Parathyroid adenoma (tissue), 2 donors: ENCODE measurements around the gene ARHGAP22.

Experiments used
- H2AFZ ChIP-seq: fragments of 300-600 bp; sonication (generic); one replicate; pipeline ENCODE4 v1.7.0; 2017; ENCODE audit warnings: antibody characterized with exemption, mild to moderate bottlenecking
- H3K27ac ChIP-seq: fragments of 300-600 bp; sonication (generic); one replicate; pipeline ENCODE4 v1.7.0; 2017
- H3K27me3 ChIP-seq: fragments of 300-600 bp; sonication (generic); one replicate; pipeline ENCODE4 v1.7.0; 2017; ENCODE audit warnings: low read length; ENCODE audit not compliant: control insufficient read depth, insufficient read depth
- H3K36me3 ChIP-seq: fragments of 300-600 bp; sonication (generic); one replicate; pipeline ENCODE4 v1.7.0; 2017; ENCODE audit warnings: low read length; ENCODE audit not compliant: control insufficient read depth, insufficient read depth
- H3K4me1 ChIP-seq: fragments of 300-600 bp; sonication (generic); one replicate; pipeline ENCODE4 v1.7.0; 2017; ENCODE audit warnings: control low read depth
- H3K4me2 ChIP-seq: fragments of 300-600 bp; sonication (generic); one replicate; pipeline ENCODE4 v1.7.0; 2017; ENCODE audit warnings: low read length
- H3K4me3 ChIP-seq: fragments of 300-600 bp; sonication (generic); one replicate; pipeline ENCODE4 v1.7.0; 2017; ENCODE audit warnings: low read depth, low read length
- H3K79me2 ChIP-seq: fragments of 300-600 bp; sonication (generic); one replicate; pipeline ENCODE4 v1.7.0; 2017; ENCODE audit warnings: control low read depth
- H3K9ac ChIP-seq: fragments of 300-600 bp; sonication (generic); one replicate; pipeline ENCODE4 v1.7.0; 2017; ENCODE audit warnings: mild to moderate bottlenecking
- H3K9me3 ChIP-seq: fragments of 300-600 bp; sonication (generic); one replicate; pipeline ENCODE4 v1.7.0; 2017; ENCODE audit warnings: low read length; ENCODE audit not compliant: control insufficient read depth
- CTCF ChIP-seq: fragments of 300-600 bp; sonication (generic); IDR thresholded peaks from one replicate; pipeline ENCODE4 v1.7.0; 2017; ENCODE audit warnings: antibody characterized with exemption, mild to moderate bottlenecking
- donor health status: primary hyperparathyroidism.

ARHGAP22 gene

DNA sequence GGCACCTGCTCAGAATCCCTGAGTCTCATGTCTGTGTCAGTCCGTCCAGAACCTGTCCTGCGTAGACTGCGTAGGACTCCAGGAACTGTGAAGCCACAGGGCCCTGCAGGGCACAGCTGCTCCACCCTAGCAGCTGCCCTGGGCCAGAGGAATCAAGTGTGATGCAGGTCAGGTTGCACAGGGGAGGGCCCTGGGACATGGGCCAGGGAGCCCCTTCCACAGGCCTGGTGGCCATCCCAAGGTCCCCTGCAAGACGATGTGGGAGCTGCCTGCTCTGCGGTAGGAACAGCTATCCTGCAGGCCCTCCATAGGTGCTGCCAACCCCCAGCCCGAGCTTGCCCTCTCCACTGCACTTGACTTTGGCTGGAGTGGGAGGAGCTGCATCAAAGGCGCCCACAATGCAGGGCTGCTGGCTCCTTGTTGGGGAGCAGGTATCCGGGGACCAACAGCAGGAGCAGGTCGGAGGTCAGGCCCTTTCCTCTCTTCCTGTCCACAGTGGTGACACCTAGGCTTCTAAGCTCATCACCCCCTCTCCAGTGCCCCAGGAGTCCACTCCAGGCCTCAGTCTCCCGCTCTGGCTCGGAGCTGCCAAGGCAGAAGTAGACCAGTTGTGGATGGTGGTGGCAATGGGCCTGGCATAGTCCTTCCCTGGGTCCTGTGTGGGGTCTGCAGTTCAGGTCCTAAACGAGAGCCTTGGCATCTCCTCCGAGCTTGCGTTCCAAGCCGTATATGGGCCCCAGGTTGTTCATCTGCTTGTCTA is 149.3 kb downstream of the ARHGAP22 start:
- no peaks in the 10 kb centered on the region for H3K79me2 ChIP-seq

GRCh38 chr10:48455055-48455391 is 149.8 kb downstream of the ARHGAP22 start:
- H3K4me2 ChIP-seq, result no peak overlapping the region
- no peaks in the 10 kb centered on the region for H3K27me3 ChIP-seq
- H3K27ac ChIP-seq, result peak overlapping the region; percentile 96
- peak overlapping the region; percentile 66 for H2AFZ ChIP-seq
- no peaks in the 10 kb centered on the region for H3K36me3 ChIP-seq
- no peaks in the 10 kb centered on the region for H3K79me2 ChIP-seq
- H3K9me3 ChIP-seq, result no peaks in the 10 kb centered on the region
- no peak for TF ChIP-seq CTCF
- peaks cover 59% of the 10 kb centered on the region for H3K4me1 ChIP-seq
- no peak overlapping the region for H3K9ac ChIP-seq
- H3K4me3 ChIP-seq, result no peak overlapping the region

More for the DNA sequence above, 149.3 kb downstream of the ARHGAP22 start:
- Histone ChIP-seq H3K4me3 (no peak overlapping the region), H3K4me1 (peaks cover 59% of the 10 kb centered on the region), H2AFZ (peak overlapping the region; percentile 66), H3K36me3 (no peaks in the 10 kb centered on the region), H3K9ac (peak overlapping the region; percentile 25), H3K27ac (peak overlapping the region; percentile 96), H3K27me3 (no peaks in the 10 kb centered on the region), H3K9me3 (no peaks in the 10 kb centered on the region), H3K4me2 (no peak overlapping the region)
- TF ChIP-seq CTCF, result no peak

DNA sequence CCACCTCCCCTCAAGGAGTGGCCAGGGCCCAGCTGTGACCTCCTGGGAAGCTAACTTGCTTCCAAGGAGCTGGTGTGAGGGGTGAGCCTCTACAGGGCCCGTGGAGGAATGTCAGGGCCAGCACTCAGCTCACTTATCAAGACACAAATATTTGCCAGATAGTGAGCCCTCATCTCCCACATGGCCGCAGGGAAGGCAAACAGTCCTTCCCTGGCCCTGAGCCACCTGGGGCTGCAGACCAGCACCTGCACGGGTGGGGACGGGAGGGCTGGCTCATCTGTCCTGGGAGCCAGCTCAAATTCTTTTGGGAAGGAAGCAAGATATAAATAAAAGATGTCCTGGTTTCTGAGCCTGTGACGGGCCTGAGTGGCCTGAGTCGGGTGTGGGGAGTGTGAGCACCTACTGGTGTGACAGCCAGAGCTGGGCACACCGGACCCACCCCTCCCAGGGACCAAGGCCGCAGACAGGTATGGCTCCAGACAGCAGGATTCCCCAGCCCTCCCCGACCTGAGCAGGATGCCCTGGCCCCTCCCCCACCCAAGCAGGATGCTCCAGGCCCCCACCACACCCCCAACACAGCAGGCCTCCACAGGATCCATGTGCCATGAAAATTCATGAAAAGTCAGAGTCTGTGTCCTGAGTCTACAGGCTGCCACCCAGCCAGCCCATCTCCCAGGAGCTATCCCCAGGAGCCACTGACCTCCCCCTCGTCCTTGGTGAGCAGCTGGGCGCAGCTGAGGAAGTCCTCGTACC is 150.4 kb downstream of the ARHGAP22 start:
- Histone ChIP-seq H3K4me2 (peak overlapping the region; percentile 29), H3K27me3 (no peaks in the 10 kb centered on the region), H3K79me2 (no peaks in the 10 kb centered on the region), H3K27ac (peak overlapping the region; percentile 96), H3K9me3 (no peaks in the 10 kb centered on the region), H3K4me1 (peaks cover 59% of the 10 kb centered on the region), H3K4me3 (no peak overlapping the region), H2AFZ (peak overlapping the region; percentile 66), H3K36me3 (no peaks in the 10 kb centered on the region), H3K9ac (no peak overlapping the region)
- no peak for TF ChIP-seq CTCF

GRCh38 chr10:48453451-48454301 is 151.2 kb downstream of the ARHGAP22 start:
- Histone ChIP-seq H3K79me2 (peaks cover under 1% of the 10 kb centered on the region), H3K27me3 (no peaks in the 10 kb centered on the region), H3K27ac (peak overlapping the region; percentile 96), H3K4me2 (peak overlapping the region; percentile 29), H3K9ac (no peak overlapping the region), H3K9me3 (no peaks in the 10 kb centered on the region), H2AFZ (peak overlapping the region; percentile 66), H3K4me1 (peaks cover 61% of the 10 kb centered on the region), H3K36me3 (no peaks in the 10 kb centered on the region), H3K4me3 (no peak overlapping the region)
- no peak for TF ChIP-seq CTCF
